NCI-H748 treated with DMSO at 0.1 percent for 48 hours (cell line): ENCODE data around the gene SIPA1L3.
"Not testable (repeated sequence)": the region's sequence is repeated elsewhere in the genome, so short reads cannot be mapped to it uniquely, and the experiment has no call there.

Experiments used
- DNase-seq: peaks from one replicate; lab custom pipeline; 2025; lab: John Stamatoyannopoulos, UW

The SIPA1L3 gene, protein sequence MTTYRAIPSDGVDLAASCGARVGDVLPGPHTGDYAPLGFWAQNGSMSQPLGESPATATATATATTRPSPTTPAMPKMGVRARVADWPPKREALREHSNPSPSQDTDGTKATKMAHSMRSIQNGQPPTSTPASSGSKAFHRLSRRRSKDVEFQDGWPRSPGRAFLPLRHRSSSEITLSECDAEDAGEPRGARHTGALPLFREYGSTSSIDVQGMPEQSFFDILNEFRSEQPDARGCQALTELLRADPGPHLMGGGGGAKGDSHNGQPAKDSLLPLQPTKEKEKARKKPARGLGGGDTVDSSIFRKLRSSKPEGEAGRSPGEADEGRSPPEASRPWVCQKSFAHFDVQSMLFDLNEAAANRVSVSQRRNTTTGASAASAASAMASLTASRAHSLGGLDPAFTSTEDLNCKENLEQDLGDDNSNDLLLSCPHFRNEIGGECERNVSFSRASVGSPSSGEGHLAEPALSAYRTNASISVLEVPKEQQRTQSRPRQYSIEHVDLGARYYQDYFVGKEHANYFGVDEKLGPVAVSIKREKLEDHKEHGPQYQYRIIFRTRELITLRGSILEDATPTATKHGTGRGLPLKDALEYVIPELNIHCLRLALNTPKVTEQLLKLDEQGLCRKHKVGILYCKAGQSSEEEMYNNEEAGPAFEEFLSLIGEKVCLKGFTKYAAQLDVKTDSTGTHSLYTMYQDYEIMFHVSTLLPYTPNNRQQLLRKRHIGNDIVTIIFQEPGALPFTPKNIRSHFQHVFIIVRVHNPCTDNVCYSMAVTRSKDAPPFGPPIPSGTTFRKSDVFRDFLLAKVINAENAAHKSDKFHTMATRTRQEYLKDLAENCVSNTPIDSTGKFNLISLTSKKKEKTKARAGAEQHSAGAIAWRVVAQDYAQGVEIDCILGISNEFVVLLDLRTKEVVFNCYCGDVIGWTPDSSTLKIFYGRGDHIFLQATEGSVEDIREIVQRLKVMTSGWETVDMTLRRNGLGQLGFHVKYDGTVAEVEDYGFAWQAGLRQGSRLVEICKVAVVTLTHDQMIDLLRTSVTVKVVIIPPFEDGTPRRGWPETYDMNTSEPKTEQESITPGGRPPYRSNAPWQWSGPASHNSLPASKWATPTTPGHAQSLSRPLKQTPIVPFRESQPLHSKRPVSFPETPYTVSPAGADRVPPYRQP (N-terminal part only)

DNA sequence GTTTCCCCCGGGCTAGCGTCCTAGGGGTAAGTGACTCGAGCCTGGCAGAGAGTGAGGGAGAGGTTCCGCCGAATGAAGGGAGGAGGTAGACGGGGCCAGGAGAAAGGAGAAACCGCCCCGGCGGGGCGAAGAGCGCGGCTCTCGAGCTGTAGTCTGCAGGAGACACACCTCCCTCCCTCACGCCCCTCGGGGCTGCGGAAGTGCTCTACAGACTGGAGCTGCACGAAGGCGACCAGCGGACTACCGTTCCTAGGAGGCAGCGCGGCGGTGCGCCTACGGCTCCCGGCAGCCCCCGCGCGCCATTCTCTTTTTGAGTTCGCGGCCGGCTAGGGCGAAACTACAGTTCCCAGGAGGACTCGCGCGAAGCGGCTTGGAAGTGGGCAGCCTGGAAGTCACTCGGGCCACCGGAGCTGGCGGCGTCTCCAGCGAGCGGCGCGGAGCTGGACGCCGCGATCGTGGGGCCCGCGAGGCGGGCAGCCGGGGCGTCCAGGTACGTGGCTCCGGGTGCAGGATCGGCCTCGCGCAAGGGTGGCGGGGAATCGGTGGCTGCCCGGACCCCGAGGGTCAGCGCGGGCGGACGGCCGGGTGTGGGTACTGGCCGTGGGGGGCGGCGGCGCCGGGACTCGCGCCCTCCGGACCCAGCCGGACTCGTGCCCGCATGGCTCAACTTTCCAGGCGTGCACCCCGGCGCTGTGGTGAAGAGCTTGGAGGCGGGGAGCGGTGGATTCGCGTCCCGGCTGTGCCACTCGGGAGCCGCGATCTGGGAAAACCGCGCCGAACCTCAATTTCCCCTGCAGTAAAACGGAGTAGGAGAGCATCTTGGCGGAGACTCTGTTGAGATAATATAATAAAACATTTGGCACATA lies at the start of gene SIPA1L3:
TSS of gene SIPA1L3 (plus strand) at position 340 of the 866 bp plus-strand sequence. CDS start 174,358 bp downstream, outside the sequence.
- DNase-seq = peak; percentile 96

DNA sequence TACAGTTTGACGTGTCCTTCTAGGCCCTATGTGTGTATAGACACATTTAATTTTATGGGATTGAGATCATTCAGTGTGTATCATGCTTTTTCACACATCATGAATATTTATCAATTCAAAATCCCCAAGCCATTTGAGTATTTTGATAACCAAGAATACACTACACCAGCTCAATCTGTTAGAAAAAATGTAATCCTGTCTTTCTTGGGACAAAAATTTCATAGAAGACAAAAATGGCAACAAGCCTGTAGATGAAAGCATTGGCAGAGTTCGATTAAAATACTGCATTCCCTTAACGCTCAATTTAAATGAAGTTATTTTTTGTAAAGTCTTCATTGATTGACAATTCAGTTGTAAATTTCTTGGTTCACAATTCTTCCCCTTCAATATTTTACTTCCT lies 42.5 kb upstream of the SIPA1L3 start:
- no peak for DNase-seq

DNA sequence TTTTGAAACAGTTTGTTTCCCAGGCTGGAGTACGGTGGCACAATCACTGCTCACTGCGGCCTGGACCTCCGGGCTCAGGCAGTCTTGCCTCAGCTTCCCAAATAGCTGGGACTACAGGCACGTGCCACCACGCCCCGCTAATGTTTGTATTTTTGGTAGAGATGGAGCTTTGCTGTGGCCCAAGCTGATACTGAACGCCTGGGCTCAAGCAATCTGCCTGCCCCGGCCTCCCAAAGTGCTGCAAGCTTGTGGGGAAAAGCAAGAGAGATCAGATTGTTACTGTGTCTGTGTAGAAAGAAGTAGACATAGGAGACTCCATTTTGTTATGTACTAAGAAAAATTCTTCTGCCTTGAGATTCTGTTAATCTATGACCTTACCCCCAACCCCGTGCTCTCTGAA lies 41.1 kb upstream of the SIPA1L3 start:
- not testable (repeated sequence) for DNase-seq

DNA sequence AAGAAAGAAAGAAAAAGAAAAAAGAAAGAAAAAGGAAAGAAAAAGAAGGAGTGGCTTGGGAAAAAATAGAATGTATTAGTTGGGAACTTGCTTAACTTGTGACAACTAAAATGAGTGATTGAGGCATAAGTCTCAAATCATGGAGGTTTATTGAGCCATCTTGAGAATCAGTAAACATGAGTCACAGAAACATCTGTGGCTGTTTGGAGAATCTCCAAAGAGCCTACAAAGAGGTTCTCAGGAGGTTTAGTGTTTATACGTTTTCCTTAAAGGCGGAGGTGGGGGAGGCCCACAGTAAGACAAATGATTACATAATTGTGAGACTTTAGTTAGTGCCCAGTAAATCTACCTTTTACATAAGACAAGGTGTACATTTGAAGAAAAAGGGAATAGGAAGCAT lies 39.2 kb upstream of the SIPA1L3 start:
- no peak for DNase-seq

DNA sequence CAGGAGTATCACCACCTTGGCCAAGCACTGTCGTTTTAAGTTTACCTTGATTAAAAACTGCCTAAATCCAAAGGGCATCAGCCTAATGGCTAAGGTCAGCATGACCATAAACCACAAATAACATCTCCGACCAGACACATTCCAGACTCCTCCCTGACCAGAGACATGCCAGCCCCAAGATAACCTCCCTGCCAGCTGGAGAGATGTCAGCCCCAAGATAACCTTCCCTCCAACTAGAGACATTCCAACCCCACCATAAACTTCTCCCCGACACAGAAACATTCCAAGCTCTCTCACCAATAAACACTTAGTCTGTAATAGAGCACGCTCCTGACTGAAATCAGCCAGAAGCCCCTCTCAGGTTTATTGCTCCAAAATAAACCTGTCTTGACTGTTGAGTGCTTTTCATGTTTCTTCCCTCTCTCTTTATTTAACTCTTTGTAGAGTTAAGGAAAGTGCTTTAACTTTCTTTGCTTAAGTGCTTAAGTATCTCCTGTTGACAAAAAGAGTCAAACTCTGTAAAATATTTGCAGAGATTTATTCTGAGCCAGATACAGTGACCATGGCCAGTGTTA lies 37.2 kb upstream of the SIPA1L3 start:
- DNase-seq = no peak

DNA sequence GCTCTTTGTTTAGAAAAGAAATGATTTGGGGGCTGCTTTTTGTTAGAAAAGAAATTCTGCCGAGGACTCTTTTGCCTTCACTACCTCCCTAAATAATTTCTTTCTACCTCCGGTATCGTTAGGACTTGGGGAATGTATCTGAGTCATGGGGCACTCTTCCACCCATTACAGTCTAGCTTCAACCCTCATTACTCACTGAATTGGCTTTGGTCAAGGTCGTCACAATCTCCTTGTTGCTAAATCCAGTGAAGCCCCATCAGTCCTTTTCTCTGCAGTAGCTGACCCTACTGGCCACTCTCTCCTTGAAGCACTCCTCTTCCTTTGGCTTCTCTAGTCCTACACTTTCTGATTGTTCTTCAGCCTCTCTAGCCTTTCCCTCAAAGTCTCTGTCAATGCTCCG lies 34.6 kb upstream of the SIPA1L3 start:
- DNase-seq = no peak

DNA sequence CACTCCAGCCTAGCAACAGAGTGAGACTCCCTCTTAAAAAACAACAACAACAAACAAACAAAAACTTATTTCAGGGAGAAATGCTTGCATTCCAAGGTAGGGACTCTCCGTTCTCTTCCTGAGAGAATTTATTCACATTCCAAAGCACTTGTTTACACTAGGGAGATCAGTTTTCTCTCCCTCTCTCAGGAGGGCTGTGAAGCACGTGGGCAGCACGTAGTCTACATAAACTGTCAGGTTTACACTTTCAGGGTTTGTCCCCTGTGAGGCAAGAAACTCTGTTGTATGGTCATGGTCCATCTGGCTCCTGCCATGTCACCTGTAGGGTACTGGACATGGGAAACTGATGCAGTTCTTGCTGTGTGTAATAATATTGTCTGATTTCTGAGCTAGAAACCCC lies 32.2 kb upstream of the SIPA1L3 start:
- DNase-seq = no peak

DNA sequence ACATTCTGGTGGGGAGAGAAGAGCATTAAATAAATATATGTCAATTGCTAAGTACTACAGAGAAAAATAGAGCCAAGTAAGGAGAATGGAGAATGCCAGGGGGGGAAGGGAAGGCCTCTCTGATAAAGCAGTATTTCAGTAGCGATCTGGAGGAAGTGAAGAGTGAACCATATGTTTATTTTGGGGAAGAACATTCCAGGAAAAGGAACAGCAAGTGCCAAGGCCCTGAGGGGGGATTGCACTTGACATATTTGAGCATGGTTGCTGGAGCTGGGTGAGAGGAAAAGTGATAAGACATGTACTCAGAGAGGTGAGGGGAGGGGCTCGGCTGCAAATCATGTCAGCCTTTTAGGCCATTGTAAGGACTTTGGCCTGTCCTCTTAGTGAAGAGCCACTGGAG lies 31.0 kb upstream of the SIPA1L3 start:
- no peak for DNase-seq

DNA sequence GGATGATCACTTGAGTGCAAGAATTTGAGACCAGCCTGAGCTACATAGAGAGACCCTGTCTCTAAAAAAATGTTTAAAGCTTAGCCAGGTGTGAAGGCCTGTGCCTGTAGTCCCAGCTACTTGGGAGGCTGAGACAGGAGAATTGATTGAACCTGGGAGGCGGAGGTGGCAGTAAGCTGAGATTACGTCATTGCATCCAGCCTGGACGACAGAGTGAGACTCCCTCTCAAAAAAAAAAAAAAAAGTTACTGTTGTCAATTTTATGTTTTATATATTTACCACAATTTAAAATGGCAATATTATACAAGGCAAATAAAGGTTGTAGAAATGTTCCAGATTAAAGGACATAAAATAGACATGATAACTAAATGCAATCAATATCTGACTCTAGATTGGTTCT lies 29.9 kb upstream of the SIPA1L3 start:
- DNase-seq = no peak

DNA sequence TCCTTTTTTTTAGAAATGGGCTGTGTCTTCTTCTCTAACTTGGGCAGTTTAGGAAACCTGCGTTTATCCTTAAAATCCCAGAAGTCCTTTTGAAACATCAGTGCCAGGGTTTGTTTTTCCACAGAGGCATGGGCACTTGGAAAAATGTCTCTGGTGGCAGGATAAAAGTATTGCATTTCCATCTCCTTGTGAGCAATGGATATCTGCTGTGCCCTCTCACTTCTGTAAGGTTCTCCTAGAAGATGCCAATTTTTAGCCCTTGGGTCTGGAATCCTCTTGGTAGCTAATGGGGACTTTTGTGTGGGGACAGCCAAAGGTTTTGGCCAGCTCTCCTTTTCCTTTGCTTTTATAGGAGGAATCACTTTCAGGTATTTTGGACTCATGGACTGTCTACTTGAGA lies 21.6 kb upstream of the SIPA1L3 start:
- DNase-seq = no peak

DNA sequence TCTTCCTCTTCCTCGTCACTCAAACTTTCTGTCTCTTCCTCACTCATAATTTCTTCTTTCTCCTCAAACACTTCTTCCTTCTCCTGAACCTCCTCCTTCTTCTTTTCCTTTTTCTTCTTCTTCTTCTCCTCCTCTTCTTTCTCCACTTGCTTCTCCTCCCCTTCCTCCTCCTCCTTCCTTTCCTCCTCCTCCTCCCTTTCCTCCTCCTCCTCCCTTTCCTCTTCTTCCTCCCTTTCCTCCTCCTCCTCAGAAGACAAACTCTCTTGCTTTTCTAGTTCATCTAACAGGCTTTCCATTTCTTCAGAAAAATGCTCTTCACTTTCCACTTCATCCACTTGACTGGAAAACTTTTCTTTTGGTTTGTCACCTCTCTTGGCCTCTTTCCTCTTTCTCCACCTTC lies 20.4 kb upstream of the SIPA1L3 start:
- DNase-seq = no peak

DNA sequence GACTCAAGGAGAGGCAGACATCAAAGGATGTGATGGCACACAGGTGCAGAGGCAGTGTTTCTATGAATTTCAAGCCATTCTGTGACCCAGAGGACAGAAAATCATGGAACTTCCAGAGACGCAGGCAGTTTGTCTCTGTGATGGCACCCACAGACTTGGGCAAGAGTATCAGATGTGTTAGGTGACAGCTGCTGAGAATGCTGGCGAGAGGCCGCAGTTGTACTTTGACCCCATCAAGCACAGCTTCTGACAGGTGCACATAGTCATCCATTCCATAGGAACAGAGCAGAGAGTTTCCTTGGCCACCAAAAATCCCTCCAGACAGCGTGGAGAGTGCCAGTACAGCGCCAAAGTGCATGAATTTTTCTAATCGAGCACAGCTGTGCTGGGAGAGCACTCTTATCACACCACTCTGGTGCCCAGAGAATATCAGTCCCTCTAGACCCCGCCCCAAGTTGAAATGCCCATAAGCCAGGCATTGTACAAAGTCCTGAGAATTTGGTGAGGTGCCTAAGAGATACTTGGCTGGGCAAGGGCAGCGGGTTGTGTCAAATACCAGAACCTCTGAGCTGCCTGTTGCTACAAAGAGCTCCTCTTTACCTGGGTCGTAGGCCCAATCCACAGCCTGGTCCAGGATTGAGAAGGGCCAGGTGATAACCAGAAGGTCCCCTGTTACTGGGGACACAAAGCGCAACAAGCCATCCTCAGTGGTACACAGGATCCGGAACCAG lies 13.0 kb upstream of the SIPA1L3 start:
- DNase-seq = no peak

DNA sequence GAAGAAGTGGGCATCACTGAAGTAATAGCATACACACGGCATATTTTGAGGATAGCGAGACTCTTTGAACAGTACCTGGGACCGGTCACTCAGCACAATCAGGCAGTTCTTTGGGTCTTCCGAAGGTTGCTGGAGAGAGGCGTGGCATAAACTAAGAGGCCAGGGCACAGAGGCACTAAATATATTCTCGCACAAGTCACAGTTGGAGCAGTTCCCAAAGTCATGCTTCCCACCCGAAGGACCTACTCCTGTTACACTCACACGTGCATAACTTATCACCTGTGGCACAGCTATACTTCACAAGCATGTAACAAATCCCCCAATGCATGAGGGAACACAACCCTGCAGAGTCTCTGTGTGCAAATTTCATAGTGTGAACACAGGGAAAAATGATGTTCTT lies 10.8 kb upstream of the SIPA1L3 start:
- DNase-seq = no peak

DNA sequence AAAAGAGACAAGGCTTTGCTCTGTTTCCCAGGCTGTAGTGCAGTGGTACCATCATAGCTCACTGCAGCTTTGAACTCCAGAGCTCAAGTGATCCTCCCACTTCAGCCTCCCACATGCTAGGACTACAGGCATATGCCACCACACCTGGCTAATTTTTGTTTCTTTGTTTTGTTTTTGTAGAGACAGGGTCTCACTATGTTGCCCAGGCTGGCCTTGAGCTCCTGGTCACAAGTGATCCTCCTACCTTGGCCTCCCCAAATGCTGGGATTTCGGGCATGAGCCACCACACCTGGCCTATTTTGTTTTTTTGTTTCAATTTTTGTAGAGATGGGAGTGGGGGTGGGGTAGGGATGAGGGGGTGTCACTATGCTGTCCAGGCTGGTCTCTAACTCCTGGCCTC lies 7.6 kb upstream of the SIPA1L3 start:
- DNase-seq = no peak

DNA sequence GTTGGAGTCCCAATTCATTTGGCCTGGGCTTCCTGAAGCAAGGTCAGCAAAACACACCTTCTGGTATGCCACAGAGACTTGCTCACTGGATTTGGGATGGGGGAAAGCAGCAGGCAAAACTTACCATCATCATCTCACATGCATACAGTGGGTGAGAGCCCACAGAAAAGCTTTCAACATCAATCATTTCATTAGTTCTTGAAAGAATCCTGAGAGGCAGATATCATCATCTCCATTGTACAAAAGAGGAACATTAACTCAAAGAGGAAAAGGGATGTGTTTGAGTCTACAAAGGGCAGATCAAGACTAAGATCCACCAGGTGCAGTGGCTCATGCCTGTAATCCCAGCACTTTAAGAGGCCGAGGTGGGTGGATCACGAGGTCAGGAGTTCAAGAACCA lies 7.0 kb upstream of the SIPA1L3 start:
- no peak for DNase-seq

DNA sequence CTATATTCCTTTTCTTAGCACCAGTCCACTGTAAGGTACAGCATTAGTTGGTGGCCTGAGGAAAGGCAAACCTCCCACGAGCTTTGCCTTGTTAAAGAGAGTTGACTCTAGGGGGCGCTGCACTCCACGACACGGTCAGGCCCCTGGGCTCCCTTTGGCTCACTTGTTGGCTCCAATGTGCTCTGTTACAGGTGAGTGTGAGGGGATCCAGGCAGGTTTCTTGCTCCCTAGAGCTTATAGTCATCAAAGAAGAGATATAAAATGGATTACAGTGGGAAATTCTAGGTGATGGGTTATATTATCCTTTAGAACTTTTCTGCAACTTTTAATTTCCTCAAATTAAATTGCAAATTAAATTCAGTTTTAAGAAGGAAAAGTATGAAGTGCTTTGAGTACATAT lies 4.3 kb upstream of the SIPA1L3 start:
- peak; percentile 80 for DNase-seq

DNA sequence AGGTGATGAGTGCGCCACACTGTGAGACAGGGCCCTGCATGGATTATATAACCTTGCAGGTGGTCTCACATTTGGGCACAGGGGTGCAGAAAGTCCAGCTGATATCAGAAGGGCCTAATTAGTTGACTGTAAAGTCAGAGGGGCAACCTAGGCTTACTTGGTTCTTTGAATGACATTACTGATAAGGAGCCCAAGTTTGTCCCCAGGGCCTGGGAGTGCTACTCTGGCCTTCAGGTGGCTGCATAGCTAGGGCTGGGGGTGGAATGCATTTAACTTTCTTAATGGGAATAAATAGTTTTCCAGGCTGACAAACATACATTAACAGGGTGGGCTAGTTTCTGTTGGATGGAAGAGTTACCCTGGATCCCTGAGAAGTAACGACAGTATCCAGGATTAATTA lies 3.9 kb upstream of the SIPA1L3 start:
- DNase-seq = no peak

DNA sequence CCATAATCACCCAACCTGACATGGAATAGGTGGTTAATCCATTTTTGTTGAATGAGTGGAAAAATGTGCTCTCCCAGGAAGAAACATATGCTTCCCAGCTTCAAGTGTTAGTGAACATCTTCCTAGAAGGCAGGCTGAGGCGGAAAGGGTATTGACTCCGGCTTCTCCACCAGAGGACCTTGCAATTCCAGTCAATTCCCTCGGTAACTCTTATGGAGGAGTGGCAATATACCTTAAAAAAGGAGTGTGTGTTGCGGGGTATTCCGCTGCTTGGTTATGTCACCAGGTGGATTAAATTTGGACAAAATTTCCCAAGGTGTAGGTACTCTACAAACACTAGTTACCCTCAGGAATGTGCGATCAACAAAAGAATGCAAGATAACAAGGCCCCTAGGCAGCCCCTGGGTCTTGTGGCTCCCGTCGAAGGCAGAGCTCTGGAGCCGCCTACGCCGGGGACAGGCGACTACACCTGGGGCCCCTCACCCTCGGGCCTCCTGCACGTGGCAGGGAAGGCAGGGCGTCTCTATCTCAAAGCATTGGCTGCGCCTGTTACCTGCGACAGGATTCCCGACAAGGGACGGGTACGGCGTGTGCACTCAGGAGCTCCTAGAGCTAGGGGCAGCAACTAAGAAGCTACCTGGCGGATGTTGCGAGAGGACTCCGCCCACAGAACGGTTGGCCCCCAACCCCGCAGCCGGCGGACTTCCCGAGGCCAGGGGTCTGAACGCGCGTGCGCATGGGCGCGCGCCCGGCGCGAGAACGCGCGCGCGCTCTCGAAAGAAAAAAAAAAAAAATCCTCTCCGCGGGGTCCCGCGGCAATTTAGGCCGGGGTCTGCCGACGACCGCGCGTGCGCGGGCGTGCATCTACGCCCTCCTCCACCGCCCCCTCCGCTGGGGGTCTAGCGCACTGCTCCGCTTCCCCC lies 801 bp upstream of the SIPA1L3 start, which contains the start of gene WDR87:
TSS of gene WDR87 (minus strand) at position 649 of the 923 bp plus-strand sequence. CDS start 8,355 bp downstream, outside the sequence.
- DNase-seq = peak; percentile 80

DNA sequence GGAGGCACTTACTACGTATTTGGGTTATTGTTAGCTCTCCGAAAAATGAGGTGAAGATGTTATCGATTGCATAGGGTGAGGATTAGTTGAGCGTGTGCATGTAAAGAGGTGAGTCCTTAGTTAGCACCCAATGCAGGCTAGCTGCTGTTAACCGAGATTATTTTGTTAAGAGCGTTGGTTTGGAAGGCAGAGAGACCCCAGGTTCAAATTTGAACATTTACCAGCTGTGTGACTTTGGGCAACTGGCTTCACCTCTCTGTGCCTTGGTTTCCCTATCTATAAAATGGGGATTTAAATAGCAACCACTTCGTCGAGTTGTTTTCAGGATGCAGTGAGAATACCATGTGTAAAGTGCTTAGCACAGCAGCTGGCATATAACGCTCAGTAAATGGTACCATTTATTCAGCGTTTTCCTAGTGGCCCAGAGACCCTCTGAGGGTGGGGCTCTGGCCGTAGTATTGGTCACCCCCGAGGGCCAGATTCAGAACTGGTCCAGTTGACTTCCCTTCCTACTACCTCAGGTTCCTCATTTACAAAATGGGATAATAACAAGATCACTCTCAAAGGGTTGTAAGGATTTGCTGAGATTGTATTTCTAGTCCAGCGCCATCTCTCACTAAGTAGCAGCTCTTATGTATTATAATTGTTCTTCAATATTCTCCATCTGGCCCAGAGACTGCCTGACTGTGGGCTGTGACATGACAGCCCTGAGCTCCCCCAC lies 887 bp downstream of the SIPA1L3 start:
- DNase-seq = peak; percentile 54
